ENCODE results near the gene CTTNBP2. TPM values are rescaled to one million over a fixed set of nuclear protein-coding genes. Genes with fewer than 3 reads are reported as not detected.
"Not testable (repeated sequence)": the region's sequence is repeated elsewhere in the genome, so short reads cannot be mapped to it uniquely, and the experiment has no call there.

Gene CTTNBP2
- total RNA-seq, 2 donors from 2014 or later, result 5.7 to 8.3 TPM

GRCh38 chr7:117715784-117716445 is 157.3 kb downstream of the CTTNBP2 start:
- Histone ChIP-seq H3K4me3 (no peak overlapping the region), H3K9me3 (no peaks in the 10 kb centered on the region), H3K27ac (no peak overlapping the region), H3K36me3 (no peaks in the 10 kb centered on the region), H3K27me3 (replicated peaks; ENCODE audit: insufficient read depth) (no peaks in the 10 kb centered on the region), H3K4me1 (replicated peaks) (no peaks in the 10 kb centered on the region)
- intact Hi-C loops (cut with DNase I), result loop anchor here (5.0 kb wide), 2 partner anchors 259 to 314 kb away; no protein-coding TSS in a partner anchor
- WGBS, result 63% methylated on average over 3 of the region's 3 CpGs
- TF ChIP-seq CTCF (IDR thresholded peaks at IDR 0.05), result peak; percentile 14 to 73 (median 54)
- TF ChIP-seq POLR2A (IDR thresholded peaks at IDR 0.05), result no peak
- TF ChIP-seq POLR2AphosphoS5 (IDR thresholded peaks at IDR 0.05), result peak; percentile 48
- peak; percentile 63 for DNase-seq (ENCODE audit: low spot score)

- intact Hi-C loops (cut with DNase I), result no loop called here
- Histone ChIP-seq H3K4me3 (no peak overlapping the region), H3K27me3 (replicated peaks; ENCODE audit: insufficient read depth) (no peaks in the 10 kb centered on the region), H3K4me1 (replicated peaks) (no peaks in the 10 kb centered on the region), H3K27ac (no peak overlapping the region), H3K9me3 (no peaks in the 10 kb centered on the region), H3K36me3 (no peaks in the 10 kb centered on the region)
- 90% methylated on average over 1 of the region's 1 CpG for WGBS
- no peak for DNase-seq (ENCODE audit: low spot score)
- TF ChIP-seq CTCF (IDR thresholded peaks at IDR 0.05), result no peak
- TF ChIP-seq POLR2AphosphoS5 (IDR thresholded peaks at IDR 0.05), result no peak
- no peak for TF ChIP-seq POLR2A (IDR thresholded peaks at IDR 0.05)
Measured at GRCh38 chr7:117711556-117711955, 161.7 kb downstream of the CTTNBP2 start.

- H3K4me3 ChIP-seq; intact Hi-C loops (cut with DNase I); DNase-seq (ENCODE audit: low spot score); H3K4me1 ChIP-seq (replicated peaks); H3K27me3 ChIP-seq (replicated peaks; ENCODE audit: insufficient read depth); H3K27ac ChIP-seq; H3K36me3 ChIP-seq; H3K9me3 ChIP-seq: not testable (repeated sequence)
- WGBS, result 95% methylated on average over 4 of the region's 4 CpGs
Measured at GRCh38 chr7:117708173-117708572, 165.1 kb downstream of the CTTNBP2 start.

GRCh38 chr7:117707080-117707479 is 166.2 kb downstream of the CTTNBP2 start:
- H3K4me3 ChIP-seq, result no peak overlapping the region
- intact Hi-C loops (cut with DNase I), result no loop called here
- TF ChIP-seq POLR2AphosphoS5 (IDR thresholded peaks at IDR 0.05) (no peak), CTCF (IDR thresholded peaks at IDR 0.05) (no peak), POLR2A (IDR thresholded peaks at IDR 0.05) (no peak)
- H3K36me3 ChIP-seq, result no peaks in the 10 kb centered on the region
- no peaks in the 10 kb centered on the region for H3K27me3 ChIP-seq (replicated peaks; ENCODE audit: insufficient read depth)
- no peak overlapping the region for H3K27ac ChIP-seq
- no peak for DNase-seq (ENCODE audit: low spot score)
- H3K9me3 ChIP-seq, result no peaks in the 10 kb centered on the region
- no peaks in the 10 kb centered on the region for H3K4me1 ChIP-seq (replicated peaks)

GRCh38 chr7:117706210-117706609 is 167.0 kb downstream of the CTTNBP2 start:
- intact Hi-C loops (cut with DNase I), result no loop called here
- Histone ChIP-seq H3K27ac (no peak overlapping the region), H3K4me3 (no peak overlapping the region), H3K36me3 (no peaks in the 10 kb centered on the region), H3K9me3 (no peaks in the 10 kb centered on the region), H3K4me1 (replicated peaks) (no peaks in the 10 kb centered on the region), H3K27me3 (replicated peaks; ENCODE audit: insufficient read depth) (no peaks in the 10 kb centered on the region)
- TF ChIP-seq CTCF (IDR thresholded peaks at IDR 0.05) (no peak), POLR2AphosphoS5 (IDR thresholded peaks at IDR 0.05) (no peak), POLR2A (IDR thresholded peaks at IDR 0.05) (no peak)
- WGBS, result 95% methylated on average over 2 of the region's 2 CpGs
- no peak for DNase-seq (ENCODE audit: low spot score)

Data from prostate gland (tissue), 2 donors.